Loucy (cell line): ENCODE measurements around the gene FAM219A.
"Not testable (repeated sequence)": the region's sequence is repeated elsewhere in the genome, so short reads cannot be mapped to it uniquely, and the experiment has no call there.

Experiments used
- H2AFZ ChIP-seq: fragments of 200-600 bp; sonication (generic); 2 replicates; pipeline ENCODE4 v1.6.0; 2016; ENCODE audit warnings: antibody characterized with exemption, mild to moderate bottlenecking, low read length, moderate library complexity
- H3F3A ChIP-seq: fragments of 200-600 bp; 2 replicates; pipeline ENCODE4 v1.6.0; 2016; ENCODE audit warnings: antibody characterized with exemption, low read depth, mild to moderate bottlenecking
- H3K27me3 ChIP-seq: fragments of 200-600 bp; sonication (generic); 2 replicates; pipeline ENCODE4 v1.6.1; 2014; ENCODE audit warnings: low read length, mild to moderate bottlenecking; ENCODE audit not compliant: insufficient read depth, poor library complexity, severe bottlenecking
- H3K36me3 ChIP-seq: fragments of 200-600 bp; sonication (generic); 2 replicates; pipeline ENCODE4 v1.6.1; 2016; ENCODE audit warnings: low read length; ENCODE audit not compliant: insufficient read depth
- H3K4me1 ChIP-seq: fragments of 200-600 bp; sonication (generic); 2 replicates; pipeline ENCODE4 v1.5.1; 2014; ENCODE audit warnings: low read length, mild to moderate bottlenecking; ENCODE audit not compliant: insufficient read depth, poor library complexity, severe bottlenecking
- H3K4me2 ChIP-seq: fragments of 200-600 bp; sonication (generic); 2 replicates; pipeline ENCODE4 v1.6.0; 2014; ENCODE audit warnings: antibody characterized with exemption, low read length, low read depth, mild to moderate bottlenecking; ENCODE audit not compliant: poor library complexity, severe bottlenecking
- H3K4me3 ChIP-seq: fragments of 200-600 bp; sonication (generic); 2 replicates; pipeline ENCODE4 v1.5.1; 2014; ENCODE audit warnings: low read length, mild to moderate bottlenecking, mixed read lengths; ENCODE audit not compliant: poor library complexity, severe bottlenecking
- H3K79me2 ChIP-seq: fragments of 200-600 bp; sonication (generic); 2 replicates; pipeline ENCODE4 v1.6.1; 2014; ENCODE audit warnings: low read length; ENCODE audit not compliant: insufficient read depth
- H3K9ac ChIP-seq: fragments of 200-600 bp; sonication (generic); 2 replicates; pipeline ENCODE4 v1.6.0; 2014; ENCODE audit warnings: mild to moderate bottlenecking, low read depth, low read length, moderate library complexity; ENCODE audit not compliant: poor library complexity, severe bottlenecking
- H3K9me2 ChIP-seq: fragments of 200-600 bp; sonication (generic); replicated peaks from 2 replicates; pipeline ENCODE4 v1.6.1; 2016; ENCODE audit warnings: low read depth, low read length, mixed read lengths
- H3K9me3 ChIP-seq: fragments of 200-600 bp; sonication (generic); 2 replicates; pipeline ENCODE4 v1.6.1; 2014; ENCODE audit warnings: mild to moderate bottlenecking, antibody characterized with exemption, low read length, low read depth; ENCODE audit not compliant: insufficient read depth
- H4K20me1 ChIP-seq: fragments of 200-600 bp; sonication (generic); 2 replicates; pipeline ENCODE4 v1.6.0; 2014; ENCODE audit warnings: antibody characterized with exemption, low read length, mild to moderate bottlenecking; ENCODE audit not compliant: insufficient read depth, poor library complexity, severe bottlenecking
- EZH2phosphoT487 ChIP-seq: fragments of 200-600 bp; IDR thresholded peaks from 2 replicates; pipeline ENCODE4 v1.6.1; 2018; ENCODE audit warnings: antibody characterized with exemption, mild to moderate bottlenecking, moderate library complexity, borderline replicate concordance
- TF ChIP-seq, protein P1 (sequence below): fragments of 200-600 bp; sonication (generic); conservative IDR thresholded peaks from 2 replicates; pipeline ENCODE4 v1.5.1; 2014; ENCODE audit warnings: mild to moderate bottlenecking, antibody characterized with exemption, low read length

FAM219A gene

DNA sequence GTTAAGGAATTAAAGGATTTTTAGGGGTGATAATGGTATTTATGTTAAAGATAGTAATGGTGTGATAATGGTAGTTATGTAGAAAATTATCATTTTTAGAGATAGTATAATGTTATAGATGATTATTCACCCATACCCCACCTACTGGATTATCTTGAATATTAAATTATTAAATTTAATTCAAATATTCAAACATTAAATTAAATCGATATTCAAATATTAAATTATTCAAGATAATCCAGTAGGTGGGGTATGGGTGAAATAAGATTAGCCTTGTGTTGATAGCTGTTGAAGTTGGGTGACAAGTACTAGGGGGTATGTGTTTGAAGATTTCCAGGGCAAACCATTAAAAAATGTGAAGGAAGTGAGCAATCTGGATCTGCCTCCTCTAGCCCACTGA is 15.6 kb downstream of the FAM219A start:
- no peak overlapping the region for H3K4me2 ChIP-seq
- H3K4me3 ChIP-seq = no peak overlapping the region
- H2AFZ ChIP-seq = no peak overlapping the region
- no peak overlapping the region for H3K9ac ChIP-seq
- H3K79me2 ChIP-seq = no peaks in the 10 kb centered on the region
- H3K36me3 ChIP-seq = no peaks in the 10 kb centered on the region
- TF ChIP-seq EZH2phosphoT487 = no peak
- TF ChIP-seq, protein P1, sequence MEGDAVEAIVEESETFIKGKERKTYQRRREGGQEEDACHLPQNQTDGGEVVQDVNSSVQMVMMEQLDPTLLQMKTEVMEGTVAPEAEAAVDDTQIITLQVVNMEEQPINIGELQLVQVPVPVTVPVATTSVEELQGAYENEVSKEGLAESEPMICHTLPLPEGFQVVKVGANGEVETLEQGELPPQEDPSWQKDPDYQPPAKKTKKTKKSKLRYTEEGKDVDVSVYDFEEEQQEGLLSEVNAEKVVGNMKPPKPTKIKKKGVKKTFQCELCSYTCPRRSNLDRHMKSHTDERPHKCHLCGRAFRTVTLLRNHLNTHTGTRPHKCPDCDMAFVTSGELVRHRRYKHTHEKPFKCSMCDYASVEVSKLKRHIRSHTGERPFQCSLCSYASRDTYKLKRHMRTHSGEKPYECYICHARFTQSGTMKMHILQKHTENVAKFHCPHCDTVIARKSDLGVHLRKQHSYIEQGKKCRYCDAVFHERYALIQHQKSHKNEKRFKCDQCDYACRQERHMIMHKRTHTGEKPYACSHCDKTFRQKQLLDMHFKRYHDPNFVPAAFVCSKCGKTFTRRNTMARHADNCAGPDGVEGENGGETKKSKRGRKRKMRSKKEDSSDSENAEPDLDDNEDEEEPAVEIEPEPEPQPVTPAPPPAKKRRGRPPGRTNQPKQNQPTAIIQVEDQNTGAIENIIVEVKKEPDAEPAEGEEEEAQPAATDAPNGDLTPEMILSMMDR = no peak
- H3K9me3 ChIP-seq = no peaks in the 10 kb centered on the region
- H3K4me1 ChIP-seq = peaks cover 7% of the 10 kb centered on the region
- no peaks in the 10 kb centered on the region for H4K20me1 ChIP-seq
- H3F3A ChIP-seq = no peaks in the 10 kb centered on the region
- no peaks in the 10 kb centered on the region for H3K9me2 ChIP-seq
- H3K27me3 ChIP-seq = no peaks in the 10 kb centered on the region

DNA sequence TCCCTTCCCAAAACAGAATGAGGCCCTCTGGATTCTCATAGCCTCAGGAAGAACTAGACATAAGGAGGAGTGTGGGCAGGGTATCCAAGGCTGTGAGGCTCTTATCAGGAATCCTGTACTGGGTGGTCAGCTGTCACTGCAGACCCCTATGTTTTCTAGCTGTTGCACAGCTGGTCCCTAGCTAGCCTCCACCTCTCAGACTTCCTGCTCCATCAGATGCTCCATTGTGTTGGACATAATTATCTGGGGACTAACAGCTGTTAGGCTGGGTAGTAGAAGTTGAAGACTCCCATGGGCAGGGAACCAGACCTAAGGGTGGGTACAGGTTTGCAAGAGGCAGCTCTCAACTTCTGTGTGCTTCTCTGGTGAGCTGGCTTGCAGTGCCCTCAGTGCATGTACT is 18.4 kb downstream of the FAM219A start:
- Histone ChIP-seq H3K4me1 (peaks cover 7% of the 10 kb centered on the region), H3K4me2 (no peak overlapping the region), H4K20me1 (no peaks in the 10 kb centered on the region), H3K27me3 (no peaks in the 10 kb centered on the region), H3K4me3 (no peak overlapping the region), H3K79me2 (no peaks in the 10 kb centered on the region), H3K9me3 (no peaks in the 10 kb centered on the region), H3F3A (no peaks in the 10 kb centered on the region), H2AFZ (no peak overlapping the region), H3K36me3 (no peaks in the 10 kb centered on the region), H3K9ac (no peak overlapping the region), H3K9me2 (no peaks in the 10 kb centered on the region)
- TF ChIP-seq EZH2phosphoT487 = no peak
- TF ChIP-seq, protein P1 = no peak

DNA sequence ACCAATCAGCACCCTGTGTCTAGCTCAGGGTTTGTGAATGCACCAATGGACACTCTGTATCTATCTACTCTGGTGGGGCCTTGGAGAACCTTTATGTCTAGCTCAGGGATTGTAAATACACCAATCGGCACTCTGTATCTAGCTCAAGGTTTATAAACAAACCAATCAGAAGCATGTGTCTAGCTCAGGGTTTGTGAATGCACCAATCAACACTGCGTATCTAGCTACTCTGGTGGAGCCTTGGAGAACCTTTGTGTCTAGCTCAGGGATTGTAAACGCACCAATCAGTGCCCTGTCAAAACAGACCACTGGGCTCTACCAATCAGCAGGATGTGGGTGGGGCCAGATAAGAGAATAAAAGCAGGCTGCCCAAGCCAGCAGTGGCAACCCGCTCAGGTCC is 19.9 kb downstream of the FAM219A start:
- H3F3A ChIP-seq, H3K9me2 ChIP-seq: not testable (repeated sequence)

DNA sequence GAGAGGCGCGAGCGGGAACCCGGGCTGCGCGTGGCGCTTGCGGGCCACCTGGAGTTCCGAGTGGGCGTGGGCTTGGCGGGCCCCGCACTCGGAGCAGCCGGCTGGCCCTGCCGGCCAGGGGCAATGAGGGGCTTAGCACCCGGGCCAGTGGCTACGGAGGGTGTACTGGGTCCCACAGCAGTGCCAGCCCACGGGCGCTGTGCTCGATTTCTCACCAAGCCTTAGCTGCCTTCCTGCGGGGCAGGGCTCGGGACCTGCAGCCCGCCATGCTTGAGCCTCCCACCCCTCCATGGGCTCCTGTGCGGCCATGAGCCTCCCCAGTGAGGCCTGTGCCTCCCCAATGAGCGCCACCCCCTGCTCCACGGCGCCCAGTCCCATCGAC is 20.5 kb downstream of the FAM219A start:
- H3K4me2 ChIP-seq, H4K20me1 ChIP-seq, H3K27me3 ChIP-seq, H3K9me3 ChIP-seq, H3K36me3 ChIP-seq, H3F3A ChIP-seq, H3K9ac ChIP-seq, H3K4me3 ChIP-seq, H2AFZ ChIP-seq, H3K79me2 ChIP-seq, H3K4me1 ChIP-seq, H3K9me2 ChIP-seq: not testable (repeated sequence)

More for the DNA sequence above, 19.9 kb downstream of the FAM219A start:
- H3K36me3 ChIP-seq, H3K4me2 ChIP-seq, H3K9ac ChIP-seq, H3K27me3 ChIP-seq, H3K9me3 ChIP-seq, H3K4me3 ChIP-seq, H2AFZ ChIP-seq, H4K20me1 ChIP-seq, H3K79me2 ChIP-seq, H3K4me1 ChIP-seq: not testable (repeated sequence)
